Measurements from ENCODE around the gene OR51B2.
A peak's percentile ranks its signal among the peaks of the same experiment; 100 is the strongest.
"Not testable (repeated sequence)": the region's sequence is repeated elsewhere in the genome, so short reads cannot be mapped to it uniquely, and the experiment has no call there.

The OR51B2 gene, protein sequence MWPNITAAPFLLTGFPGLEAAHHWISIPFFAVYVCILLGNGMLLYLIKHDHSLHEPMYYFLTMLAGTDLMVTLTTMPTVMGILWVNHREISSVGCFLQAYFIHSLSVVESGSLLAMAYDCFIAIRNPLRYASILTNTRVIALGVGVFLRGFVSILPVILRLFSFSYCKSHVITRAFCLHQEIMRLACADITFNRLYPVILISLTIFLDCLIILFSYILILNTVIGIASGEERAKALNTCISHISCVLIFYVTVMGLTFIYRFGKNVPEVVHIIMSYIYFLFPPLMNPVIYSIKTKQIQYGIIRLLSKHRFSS

DNA sequence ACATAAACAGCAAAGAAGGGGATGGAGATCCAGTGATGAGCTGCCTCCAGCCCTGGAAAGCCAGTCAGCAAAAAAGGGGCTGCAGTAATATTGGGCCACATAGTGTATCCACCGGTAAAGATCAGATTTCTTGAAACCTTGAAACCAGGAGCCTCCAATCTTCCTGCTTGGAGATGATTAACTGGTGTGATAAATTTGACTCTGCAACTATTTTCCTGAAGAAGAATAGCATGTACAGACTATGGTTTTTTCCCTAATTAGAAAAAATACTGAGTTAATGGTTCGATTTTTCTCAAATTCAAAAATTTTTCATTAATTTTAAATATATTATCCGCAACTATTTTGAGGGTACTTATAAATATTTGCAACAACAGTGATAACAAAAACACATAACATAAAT is at the start of gene OR51B2:
TSS of gene OR51B2 (minus strand) at position 101 of the 400 bp plus-strand sequence. CDS start at position 101, 0 bp downstream.
- CTCF ChIA-PET: no interaction called here
- DNase-seq (ENCODE audit: extremely low spot score): no peak
- POLR2A ChIA-PET: no interaction called here
- TF ChIP-seq, protein P1, sequence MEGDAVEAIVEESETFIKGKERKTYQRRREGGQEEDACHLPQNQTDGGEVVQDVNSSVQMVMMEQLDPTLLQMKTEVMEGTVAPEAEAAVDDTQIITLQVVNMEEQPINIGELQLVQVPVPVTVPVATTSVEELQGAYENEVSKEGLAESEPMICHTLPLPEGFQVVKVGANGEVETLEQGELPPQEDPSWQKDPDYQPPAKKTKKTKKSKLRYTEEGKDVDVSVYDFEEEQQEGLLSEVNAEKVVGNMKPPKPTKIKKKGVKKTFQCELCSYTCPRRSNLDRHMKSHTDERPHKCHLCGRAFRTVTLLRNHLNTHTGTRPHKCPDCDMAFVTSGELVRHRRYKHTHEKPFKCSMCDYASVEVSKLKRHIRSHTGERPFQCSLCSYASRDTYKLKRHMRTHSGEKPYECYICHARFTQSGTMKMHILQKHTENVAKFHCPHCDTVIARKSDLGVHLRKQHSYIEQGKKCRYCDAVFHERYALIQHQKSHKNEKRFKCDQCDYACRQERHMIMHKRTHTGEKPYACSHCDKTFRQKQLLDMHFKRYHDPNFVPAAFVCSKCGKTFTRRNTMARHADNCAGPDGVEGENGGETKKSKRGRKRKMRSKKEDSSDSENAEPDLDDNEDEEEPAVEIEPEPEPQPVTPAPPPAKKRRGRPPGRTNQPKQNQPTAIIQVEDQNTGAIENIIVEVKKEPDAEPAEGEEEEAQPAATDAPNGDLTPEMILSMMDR (IDR thresholded peaks at IDR 0.05; ENCODE audit: control extremely low read depth, extremely low read depth, low read depth, missing control alignments): no peak

DNA sequence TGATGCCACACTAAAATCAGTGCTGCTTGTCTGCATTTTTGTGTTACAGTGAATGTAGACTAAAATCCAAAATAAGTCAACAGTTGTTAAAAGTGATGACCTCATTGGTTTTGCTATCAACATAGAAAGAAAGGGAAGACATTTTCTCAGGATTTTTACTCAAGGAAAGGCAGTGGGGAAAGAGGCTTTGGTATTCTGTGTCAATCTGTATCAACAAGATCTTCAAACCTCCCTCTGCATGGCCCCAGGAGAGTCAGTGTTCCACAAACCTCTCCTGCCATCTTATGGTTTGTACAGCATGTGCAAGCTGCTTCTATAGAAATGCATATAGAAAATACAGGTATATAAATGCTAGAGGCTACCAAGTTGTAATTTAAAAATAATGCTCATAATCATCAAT is 45.7 kb upstream of the OR51B2 start:
- ChIA-PET POLR2A (no interaction called here), CTCF (interaction anchor here (1.0 to 4.1 kb wide), 4 partner anchors 12 to 250 kb away, joined by 3 to 25 read pairs (median 4); partner anchors contain the start of gene OR51M1)
- TF ChIP-seq, protein P1 (IDR thresholded peaks at IDR 0.05; ENCODE audit: control extremely low read depth, extremely low read depth, low read depth, missing control alignments): peak; percentile 32
- peak; percentile 17 for DNase-seq (ENCODE audit: extremely low spot score)

DNA sequence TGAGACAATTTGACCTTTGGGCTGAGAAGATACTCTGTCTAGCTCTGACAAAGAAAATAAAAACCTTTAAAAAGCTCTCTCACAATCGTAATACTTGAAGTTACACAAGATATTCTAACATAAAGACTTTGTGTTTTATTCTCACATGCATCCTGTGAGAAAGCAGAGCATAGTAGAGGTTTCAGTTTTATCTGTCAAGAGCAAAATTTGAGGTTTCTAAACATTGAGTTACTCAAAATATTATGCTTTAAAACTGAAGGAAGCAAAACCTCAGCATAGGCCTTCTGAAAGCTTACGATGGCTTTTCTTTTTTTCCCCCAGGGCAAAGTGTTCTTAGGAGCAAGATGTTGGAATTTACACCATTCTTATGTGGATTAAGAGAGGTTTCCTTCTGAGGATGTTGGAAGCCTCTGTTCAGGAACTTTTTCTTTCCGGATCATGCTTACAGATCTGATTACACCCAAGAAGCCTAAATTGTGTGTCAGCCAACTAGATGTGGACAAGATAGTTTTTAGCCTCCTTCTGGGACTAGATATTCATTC is 44.5 kb upstream of the OR51B2 start:
- TF ChIP-seq, protein P1 (IDR thresholded peaks at IDR 0.05; ENCODE audit: control extremely low read depth, extremely low read depth, low read depth, missing control alignments): no peak
- no peak for DNase-seq (ENCODE audit: extremely low spot score)
- ChIA-PET CTCF (no interaction called here), POLR2A (no interaction called here)

DNA sequence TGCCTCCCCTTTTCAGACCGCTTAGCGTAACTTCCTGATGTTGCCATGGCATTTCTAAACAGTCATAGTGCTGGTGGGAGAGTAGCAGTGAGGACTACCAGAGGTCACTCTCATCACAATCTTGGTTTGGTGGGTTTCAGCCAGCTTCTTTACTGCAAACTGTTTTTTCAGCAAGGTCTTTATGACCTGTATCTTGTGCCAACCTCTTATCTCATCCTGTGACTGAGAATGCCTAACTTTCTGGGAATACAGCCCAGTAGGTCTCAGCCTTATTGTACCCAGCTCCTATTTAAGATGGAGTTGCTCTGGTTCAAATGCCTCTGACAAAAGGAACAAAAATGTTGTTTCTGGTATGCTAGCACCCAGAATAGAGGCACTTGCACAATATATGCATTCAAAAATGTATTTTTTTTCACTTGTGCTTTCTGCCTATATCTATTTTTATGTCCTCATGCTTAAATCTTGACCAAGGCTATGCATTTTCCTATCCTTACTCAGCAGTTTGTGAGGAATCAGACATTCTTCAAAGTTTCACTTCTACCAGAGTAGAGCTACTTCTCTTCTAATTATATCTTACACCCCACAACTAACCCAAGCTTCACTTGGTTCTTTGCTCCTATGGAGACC is 43.5 kb upstream of the OR51B2 start:
- ChIA-PET POLR2A (no interaction called here), CTCF (no interaction called here)
- TF ChIP-seq, protein P1 (IDR thresholded peaks at IDR 0.05; ENCODE audit: control extremely low read depth, extremely low read depth, low read depth, missing control alignments): no peak
- no peak for DNase-seq (ENCODE audit: extremely low spot score)

DNA sequence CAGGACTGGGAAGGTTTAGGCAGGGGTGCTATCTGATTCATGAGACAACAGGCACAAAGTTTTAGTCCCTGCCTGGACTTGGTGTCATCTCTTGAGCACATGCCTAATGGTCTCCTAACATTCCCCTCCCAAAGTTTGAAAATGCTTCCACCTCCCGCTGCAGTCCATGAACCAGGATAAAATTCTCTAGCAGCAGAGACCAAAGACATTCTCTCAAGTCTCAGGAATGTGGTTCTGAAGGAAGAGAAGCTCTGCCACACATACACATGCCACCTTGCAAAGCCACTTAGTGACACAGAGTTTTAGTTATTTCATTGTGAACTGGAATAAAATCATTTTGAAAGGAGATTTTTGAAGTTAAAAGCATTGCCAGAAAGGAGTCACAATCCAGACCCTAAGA is 42.8 kb upstream of the OR51B2 start:
- TF ChIP-seq, protein P1 (IDR thresholded peaks at IDR 0.05; ENCODE audit: control extremely low read depth, extremely low read depth, low read depth, missing control alignments): no peak
- ChIA-PET CTCF (no interaction called here), POLR2A (no interaction called here)
- no peak for DNase-seq (ENCODE audit: extremely low spot score)

DNA sequence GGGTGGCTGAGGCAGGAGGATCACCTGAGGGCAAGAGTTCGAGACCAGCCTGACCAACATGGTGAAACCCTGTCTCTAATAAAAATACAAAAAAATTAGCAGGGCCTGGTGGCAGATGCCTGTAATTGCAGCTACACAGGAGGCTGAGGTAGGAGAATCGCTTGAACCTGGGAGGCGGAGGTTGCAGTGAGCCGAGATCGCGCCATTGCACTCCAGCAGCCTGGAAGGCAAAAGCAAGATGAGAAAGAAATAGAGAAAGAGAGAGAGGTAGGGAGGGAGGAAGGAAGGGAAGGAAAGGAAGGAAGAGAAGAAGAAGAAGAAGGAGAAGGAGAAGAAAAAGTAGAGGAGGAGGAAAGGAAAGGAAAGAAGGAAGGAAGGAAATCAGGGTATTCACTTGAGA is 42.3 kb upstream of the OR51B2 start:
- DNase-seq (ENCODE audit: extremely low spot score); CTCF ChIA-PET; POLR2A ChIA-PET: not testable (repeated sequence)

DNA sequence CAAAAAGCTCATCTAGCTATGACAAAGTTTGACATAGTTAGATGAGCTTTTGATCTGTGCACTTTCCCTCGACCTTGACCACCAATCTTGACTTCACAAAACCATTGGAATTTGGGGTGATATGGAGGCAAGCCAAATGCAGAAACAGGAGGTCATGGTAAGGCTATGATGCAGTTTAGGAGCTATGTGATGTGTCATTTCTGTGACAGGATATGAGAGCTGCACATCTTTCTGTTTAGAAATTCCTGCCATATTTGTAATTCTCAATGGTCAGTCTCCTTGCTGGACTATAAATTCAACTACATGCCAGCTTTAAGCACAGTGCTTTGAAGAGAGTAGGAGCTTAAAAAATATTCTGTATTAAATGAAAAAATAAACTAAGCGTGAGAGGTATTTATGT is 40.1 kb upstream of the OR51B2 start:
- POLR2A ChIA-PET: no interaction called here
- CTCF ChIA-PET: interaction anchor here (1.0 to 2.0 kb wide), 4 partner anchors 10 to 48 kb away, joined by 3 to 4 read pairs (median 3); no protein-coding TSS in a partner anchor
- DNase-seq (ENCODE audit: extremely low spot score): no peak
- TF ChIP-seq, protein P1 (IDR thresholded peaks at IDR 0.05; ENCODE audit: control extremely low read depth, extremely low read depth, low read depth, missing control alignments): no peak

Measured in GM10248 (cell line).